OCI-LY3 (cell line): Measurements from ENCODE around the gene P2RX4.
"Not testable (repeated sequence)": the region's sequence is repeated elsewhere in the genome, so short reads cannot be mapped to it uniquely, and the experiment has no call there.

Experiments
- EZH2phosphoT487 ChIP-seq: fragments of 200-600 bp; shearing (Covaris generic); IDR thresholded peaks from 2 replicates; pipeline ENCODE4 v1.6.1; 2018; ENCODE audit warnings: antibody characterized with exemption, mixed run types, low read depth
- TF ChIP-seq, protein P1 (sequence below): fragments of 200-600, 300-600 bp; sonication (generic); IDR thresholded peaks from 2 replicates; pipeline ENCODE4 v1.5.1; 2014; ENCODE audit warnings: antibody characterized with exemption, low read length, low read depth

DNA sequence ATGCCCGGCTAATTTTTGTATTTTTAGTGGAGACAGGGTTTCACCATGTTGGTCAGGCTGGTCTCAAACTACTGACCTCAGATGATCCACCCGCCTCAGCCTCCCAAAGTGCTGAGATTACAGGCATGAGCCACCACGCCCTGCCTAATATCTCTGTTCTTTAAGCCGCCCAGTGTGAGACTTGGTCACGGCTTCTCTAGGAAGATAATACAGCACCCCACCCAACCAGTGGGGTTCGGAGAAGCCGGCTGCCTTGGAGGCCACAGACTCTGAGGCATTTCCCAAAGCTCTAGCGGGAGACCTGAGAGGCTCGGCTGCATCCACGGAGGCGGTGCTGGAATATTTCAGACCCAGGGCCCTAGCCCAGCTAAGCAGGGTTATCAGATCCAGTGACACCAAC lies 73.0 kb downstream of the P2RX4 start:
- TF ChIP-seq, protein P1, sequence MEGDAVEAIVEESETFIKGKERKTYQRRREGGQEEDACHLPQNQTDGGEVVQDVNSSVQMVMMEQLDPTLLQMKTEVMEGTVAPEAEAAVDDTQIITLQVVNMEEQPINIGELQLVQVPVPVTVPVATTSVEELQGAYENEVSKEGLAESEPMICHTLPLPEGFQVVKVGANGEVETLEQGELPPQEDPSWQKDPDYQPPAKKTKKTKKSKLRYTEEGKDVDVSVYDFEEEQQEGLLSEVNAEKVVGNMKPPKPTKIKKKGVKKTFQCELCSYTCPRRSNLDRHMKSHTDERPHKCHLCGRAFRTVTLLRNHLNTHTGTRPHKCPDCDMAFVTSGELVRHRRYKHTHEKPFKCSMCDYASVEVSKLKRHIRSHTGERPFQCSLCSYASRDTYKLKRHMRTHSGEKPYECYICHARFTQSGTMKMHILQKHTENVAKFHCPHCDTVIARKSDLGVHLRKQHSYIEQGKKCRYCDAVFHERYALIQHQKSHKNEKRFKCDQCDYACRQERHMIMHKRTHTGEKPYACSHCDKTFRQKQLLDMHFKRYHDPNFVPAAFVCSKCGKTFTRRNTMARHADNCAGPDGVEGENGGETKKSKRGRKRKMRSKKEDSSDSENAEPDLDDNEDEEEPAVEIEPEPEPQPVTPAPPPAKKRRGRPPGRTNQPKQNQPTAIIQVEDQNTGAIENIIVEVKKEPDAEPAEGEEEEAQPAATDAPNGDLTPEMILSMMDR = not testable (repeated sequence)
- TF ChIP-seq EZH2phosphoT487 = not testable (repeated sequence)
